Heart left ventricle (tissue), 16 donors: ENCODE measurements around the gene S100B. TPM values are rescaled to one million over a fixed set of nuclear protein-coding genes. Genes with fewer than 3 reads are reported as not detected.

Experiments
- ATAC-seq, 4 donors: fragments of 200-7000 bp; cut with Tn5 transposase; one replicate each; pipeline ENCODE4 v1.9.1; 2020 to 2022; ENCODE audit warnings: moderate library complexity in 4 of 4, mild to moderate bottlenecking in 3 of 4, moderate number of reproducible peaks in 1 of 4
- DNase-seq, 5 donors: peaks; one replicate each; pipeline ENCODE4 v3.0.0-alpha.2; 2020
- H3K27ac ChIP-seq, 12 donors: fragments of 200-600 bp; sonication (generic) in 4 of 12; one replicate each; pipeline versions ENCODE4 v1.5.0 to v1.8.0; 2016 to 2022; ENCODE audit warnings: mild to moderate bottlenecking in 2 of 12
- H3K27me3 ChIP-seq, 9 donors: fragments of 200-600 bp; sonication (generic) in 2 of 9; one replicate each; pipeline versions ENCODE4 v1.5.1 to v1.8.0; 2016 to 2022; ENCODE audit warnings: mild to moderate bottlenecking in 3 of 9
- H3K36me3 ChIP-seq, 9 donors: fragments of 200-600 bp; sonication (generic) in 2 of 9; one replicate each; pipeline versions ENCODE4 v1.5.0 to v1.8.0; 2018 to 2022; ENCODE audit warnings: mild to moderate bottlenecking in 2 of 9
- H3K4me1 ChIP-seq, 12 donors: fragments of 200-600 bp; sonication (generic) in 4 of 12; one replicate each; pipeline versions ENCODE4 v1.5.0 to v1.8.0; 2016 to 2022; ENCODE audit warnings: mild to moderate bottlenecking in 3 of 12
- H3K4me3 ChIP-seq, 12 donors: fragments of 200-600 bp; sonication (generic) in 4 of 12; one replicate each; pipeline versions ENCODE4 v1.5.0 to v1.8.0; 2017 to 2022; ENCODE audit warnings: mild to moderate bottlenecking in 9 of 12, moderate library complexity in 4 of 12
- H3K9me3 ChIP-seq, 12 donors: fragments of 200-600 bp; sonication (generic) in 4 of 12; one replicate each; pipeline versions ENCODE4 v1.5.0 to v1.8.0; 2016 to 2022; ENCODE audit warnings: mild to moderate bottlenecking in 1 of 12
- CTCF ChIP-seq, 12 donors: fragments of 200-600 bp; sonication (generic) in 4 of 12; IDR thresholded peaks; one replicate each; pipeline versions ENCODE4 v1.5.0 to v1.8.0; 2018 to 2022; ENCODE audit warnings: antibody characterized with exemption in 12 of 12, mild to moderate bottlenecking in 5 of 12
- POLR2A ChIP-seq, 2 donors: fragments of 450-650 bp; IDR thresholded peaks; one replicate each; pipeline ENCODE4 v1.6.1; 2017; ENCODE audit warnings: antibody characterized with exemption in 2 of 2, mild to moderate bottlenecking in 2 of 2, moderate library complexity in 2 of 2
- WGBS, 4 donors: extraction: QIAGEN DNeasy Blood & Tissue Kit in 2 of 4; methylation state at CpG; one replicate each; pipeline versions ENCODE4 v1.1.5 to v1.1.7; 2013 to 2018; 5-methylcytosine and 5-hydroxymethylcytosine counted together
- intact Hi-C, 10 donors: fragments of 100-400 bp; cut with DNase I; formaldehyde crosslinking; loops; one replicate each; pipeline versions ENCODE4 v1.11.1 to v1.14.2; 2022
- polyA plus RNA-seq, 2 donors: library from polyadenylated mRNA; stranded (reverse); fragments of 200-250 nt; gene quantifications; one replicate each; pipeline ENCODE4 v1.2.3, GENCODE V29; 2013
- total RNA-seq, 9 donors: library from RNA; depleted of rRNA in 2 of 9; stranded (reverse); fragments of >200 nt in 2 of 9; fragmentation: NEBNext Ultra II Directional in 3 of 9; extraction: Animal tissue kit (Norgen Biotek cat#: 25700) in 3 of 9; gene quantifications; one replicate each; pipeline versions ENCODE4 v1.1.0 to v1.2.4, GENCODE V29; 2016 to 2023
- donor health status: ischemic (EF 13 %, LVEDD 7.1; RV severe dilation, severe dysfunction).
- donor health status: healthy with polysubstance abuse.
- donor health status: DM: no; HTN: yes; CAD: no.
- donor health status: DM: no; HTN: no; CAD: no.
- donor health status: ischemic (EF 25% LVEDD 6.9; RV normal size, moderate dysfunction).
- donor health status: ischemic (EF 25% LVEDD 5.7; RV mildly dilated, moderate dysfunction).
- donor health status: healthy.
- donor health status: DM: yes; HTN: yes; CAD: no.
- donor health status: ischemic (EF 35%, LVEDD 5.7; RV mildly dilated, moderate dysfunction).
- donor health status: nonischemic (EF 11% LVEDD 7.7; RV severe dilation, severe dysfunction).
- donor health status: DM: yes; HTN: yes; CAD: no.
- donor health status: PGD.
- donor health status: ischemic (EF 29% LVEDD 5.4; RV normal size, mild dysfunction).
- donor health status: nonischemic (EF 23%, LVEDD 6.1; RV moderate dilation, normal function).

S100B gene
- total and polyA plus RNA-seq, 11 donors: 0.49 to 36.3 (median 3.3) TPM

- no peaks in the 10 kb centered on the region for H3K9me3 ChIP-seq
- TF ChIP-seq CTCF (IDR thresholded peaks at IDR 0.05) (no peak), POLR2A (IDR thresholded peaks at IDR 0.05) (no peak)
- H3K4me3 ChIP-seq: no peak overlapping the region
- H3K27me3 ChIP-seq: no peaks in the 10 kb centered on the region
- peaks cover 0 to 19% (median 14%) of the 10 kb centered on the region in 12 donors for H3K4me1 ChIP-seq
- H3K36me3 ChIP-seq: peaks cover 0 to 89% (median 77%) of the 10 kb centered on the region in 9 donors
- ATAC-seq: no peak
- intact Hi-C loops: no loop called here
- DNase-seq: no peak
- H3K27ac ChIP-seq: no peak overlapping the region
- 79 to 83% (median 83%) methylated on average over 12 of the region's 12 CpGs for WGBS, 4 donors
These were observed 38.7 kb upstream of the S100B start for GRCh38 chr21:46643379-46644177.

DNA sequence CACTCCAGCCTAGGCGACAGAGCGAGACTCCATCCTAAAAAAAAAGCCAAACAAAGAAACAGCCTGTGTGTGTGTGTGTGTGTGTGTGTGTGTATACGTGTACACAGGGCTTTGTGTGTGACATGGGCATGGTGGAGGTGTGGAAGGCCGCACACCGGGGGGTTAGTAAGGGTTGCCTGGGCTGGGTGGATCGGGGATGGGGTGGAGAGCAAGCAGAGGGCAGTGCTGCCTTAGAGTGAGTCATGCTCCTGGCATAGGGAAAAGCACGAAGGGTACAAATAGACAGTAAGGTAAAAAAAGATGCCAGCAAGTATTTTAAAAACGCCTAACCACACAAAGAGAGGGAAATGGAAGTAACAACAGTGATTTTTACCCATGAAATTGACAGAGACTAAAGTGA lies 36.8 kb upstream of the S100B start:
- intact Hi-C loops: no loop called here
- no peak overlapping the region for H3K4me3 ChIP-seq
- no peak overlapping the region for H3K27ac ChIP-seq
- H3K27me3 ChIP-seq: no peaks in the 10 kb centered on the region
- TF ChIP-seq CTCF (IDR thresholded peaks at IDR 0.05): no peak
- TF ChIP-seq POLR2A (IDR thresholded peaks at IDR 0.05): no peak
- peaks cover 0 to 78% (median 64%) of the 10 kb centered on the region in 9 donors for H3K36me3 ChIP-seq
- no peaks in the 10 kb centered on the region for H3K9me3 ChIP-seq
- ATAC-seq: peak in 3 of 4 donors; percentile 67 to 88 (median 79)
- 82 to 87% (median 83%) methylated on average over 8 of the region's 8 CpGs for WGBS, 4 donors
- peaks cover 0 to 38% (median 33%) of the 10 kb centered on the region in 12 donors for H3K4me1 ChIP-seq
- no peak for DNase-seq

DNA sequence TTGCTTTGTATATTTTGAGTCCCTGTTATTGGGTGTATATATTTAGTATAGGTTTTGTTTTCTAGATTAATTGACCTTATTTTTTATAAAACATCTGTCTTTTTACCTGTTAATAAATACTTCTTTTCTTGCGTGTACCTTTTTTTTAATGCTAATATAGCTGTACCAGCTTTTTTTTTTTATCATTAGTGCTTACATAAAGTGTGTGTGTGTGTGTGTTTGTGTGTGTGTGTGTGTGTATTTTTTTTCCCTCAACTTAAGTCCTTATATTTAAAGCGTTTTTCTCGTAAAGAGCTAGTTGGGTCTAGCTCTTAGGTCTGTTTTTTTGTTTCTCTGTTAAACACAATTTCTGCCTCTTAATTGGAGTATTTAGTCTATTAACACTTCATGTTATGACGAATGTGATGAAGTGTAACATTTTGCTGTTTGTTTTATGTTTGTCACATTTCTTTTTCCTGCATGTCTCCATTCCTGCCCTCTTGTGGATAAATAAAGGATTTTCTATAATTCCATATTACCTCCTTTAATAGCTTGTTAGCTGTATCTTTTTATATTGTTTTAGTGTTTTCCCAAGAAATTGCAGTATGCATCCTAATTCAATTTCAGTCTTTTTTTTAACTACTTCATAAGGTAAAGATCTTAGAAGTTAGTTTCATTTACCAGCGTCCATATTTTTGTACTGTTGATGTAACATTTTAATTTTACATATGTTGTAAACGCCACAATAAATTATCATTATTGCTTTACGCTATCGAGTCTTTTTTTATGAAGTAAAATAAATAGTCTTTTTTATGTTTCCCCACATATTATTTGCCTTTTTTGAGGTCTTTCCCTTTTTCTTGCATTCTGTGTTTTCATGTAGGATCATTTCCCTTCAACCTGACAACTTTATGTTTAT lies 34.9 kb upstream of the S100B start:
- DNase-seq: no peak
- peaks cover 0 to 58% (median 45%) of the 10 kb centered on the region in 9 donors for H3K36me3 ChIP-seq
- no peaks in the 10 kb centered on the region for H3K27me3 ChIP-seq
- peaks cover 0 to 48% (median 42%) of the 10 kb centered on the region in 12 donors for H3K4me1 ChIP-seq
- H3K27ac ChIP-seq: no peak overlapping the region
- no peaks in the 10 kb centered on the region for H3K9me3 ChIP-seq
- TF ChIP-seq CTCF (IDR thresholded peaks at IDR 0.05) (peak; percentile 20 to 53 (median 37)), POLR2A (IDR thresholded peaks at IDR 0.05) (no peak)
- H3K4me3 ChIP-seq: peak overlapping the region in 1 of 12 donors; percentile 97
- ATAC-seq: no peak
- intact Hi-C loops: no loop called here
- 84 to 88% (median 85%) methylated on average over 8 of the region's 8 CpGs for WGBS, 4 donors
